Transverse colon (tissue), 4 donors: ENCODE measurements around the gene ALDOB.

Experiments
- CTCF ChIP-seq, 5 experiments: fragments of 200-600 bp in 3 of 5; fragments of 450-650 bp in 2 of 5; sonication (generic) in 3 of 5; IDR thresholded peaks; 1 replicate in 2 of 5; 2 replicates in 3 of 5; pipeline ENCODE4 v1.5.1; 2016 to 2017; ENCODE audit warnings: antibody characterized with exemption in 5 of 5, inconsistent platforms in 3 of 5, mild to moderate bottlenecking in 2 of 5, moderate library complexity in 1 of 5
- EP300 ChIP-seq: sonication (generic); formaldehyde crosslinking; IDR thresholded peaks from one replicate; pipeline ENCODE4 v1.6.1; 2017; ENCODE audit warnings: antibody characterized with exemption, low read depth
- POLR2A ChIP-seq: fragments of 450-650 bp; IDR thresholded peaks from one replicate; pipeline ENCODE4 v1.6.1; 2016; ENCODE audit warnings: antibody characterized with exemption, mild to moderate bottlenecking, moderate library complexity
- POLR2AphosphoS5 ChIP-seq, 3 donors: sonication (generic); formaldehyde crosslinking; IDR thresholded peaks; one replicate each; pipeline ENCODE4 v1.6.1; 2016; ENCODE audit warnings: antibody characterized with exemption in 3 of 3

GRCh38 chr9:101432171-101432570 lies 3.4 kb downstream of the ALDOB start:
- TF ChIP-seq CTCF (IDR thresholded peaks at IDR 0.05): no peak
- TF ChIP-seq POLR2A: no peak
- no peak for TF ChIP-seq EP300
- no peak for TF ChIP-seq POLR2AphosphoS5 (IDR thresholded peaks at IDR 0.05)
